HepG2 (cell line): Measurements from ENCODE around the gene BHLHE23.

ENCODE experiments used
- ARNT ChIP-seq: fragments of 450-650 bp; IDR thresholded peaks from 2 replicates; pipeline ENCODE4 v1.6.1; 2017
- ATRX ChIP-seq: sonication (generic); formaldehyde crosslinking; IDR thresholded peaks from 2 replicates; pipeline ENCODE4 v1.4.0; 2020; ENCODE audit warnings: missing genetic modification reagents, borderline replicate concordance
- EZH2 ChIP-seq: conservative IDR thresholded peaks from 2 replicates; pipeline ENCODE4 v1.6.1; 2012; ENCODE audit warnings: mild to moderate bottlenecking, low read depth, low read length, moderate library complexity
- PRPF4 ChIP-seq: fragments of 200-400 bp; formaldehyde crosslinking; IDR thresholded peaks from 2 replicates; pipeline ENCODE4 v1.6.1; 2016; ENCODE audit warnings: low read length, low read depth; ENCODE audit not compliant: poor library complexity, severe bottlenecking
- RXRB ChIP-seq: IDR thresholded peaks from 2 replicates; pipeline ENCODE4 v1.6.1; 2016; ENCODE audit warnings: borderline replicate concordance, missing genetic modification reagents, missing compliant biosample characterization
- SALL2 ChIP-seq: sonication (generic); formaldehyde crosslinking; IDR thresholded peaks from 2 replicates; pipeline ENCODE4 v1.8.1; 2023; ENCODE audit warnings: mild to moderate bottlenecking, missing genetic modification reagents, inconsistent platforms
- SMC3 ChIP-seq: IDR thresholded peaks from 2 replicates; pipeline ENCODE4 v1.6.1; 2011; ENCODE audit warnings: low read length, improper control_type of control experiment
- SUZ12 ChIP-seq: fragments of 150-350 bp; IDR thresholded peaks from 2 replicates; pipeline ENCODE4 v1.6.1; 2014; ENCODE audit warnings: low read depth, low read length
- TBP ChIP-seq: sonication (generic); formaldehyde crosslinking; IDR thresholded peaks from 2 replicates; pipeline ENCODE4 v1.5.0; 2020; ENCODE audit warnings: missing genetic modification reagents
- ZNF24 ChIP-seq: fragments of 450-650 bp; IDR thresholded peaks from 2 replicates; pipeline ENCODE4 v1.6.1; 2017; ENCODE audit warnings: antibody characterized with exemption, mild to moderate bottlenecking
- TF ChIP-seq, protein P1 (sequence below): IDR thresholded peaks from 2 replicates; pipeline ENCODE4 v1.6.1; 2016
- TF ChIP-seq, protein P2 (sequence below): sonication (generic); formaldehyde crosslinking; IDR thresholded peaks from 2 replicates; pipeline ENCODE4 v1.5.0; 2020; ENCODE audit warnings: mild to moderate bottlenecking, missing genetic modification reagents, moderate library complexity
- TF ChIP-seq, protein P3 (sequence below), 2 experiments: sonication (generic) in 1 of 2; formaldehyde crosslinking in 1 of 2; IDR thresholded peaks; 2 replicates each; pipeline versions ENCODE4 v1.4.0 to v1.6.1; 2018 to 2020; ENCODE audit warnings: missing genetic modification reagents in 2 of 2, borderline replicate concordance in 1 of 2, low read depth in 1 of 2, mild to moderate bottlenecking in 1 of 2, missing biosample characterization in 1 of 2
- TF ChIP-seq, protein P4 (sequence below): sonication (generic); formaldehyde crosslinking; IDR thresholded peaks from 2 replicates; pipeline ENCODE4 v1.9.0; 2022; ENCODE audit warnings: missing genetic modification reagents, mild to moderate bottlenecking, borderline replicate concordance

DNA sequence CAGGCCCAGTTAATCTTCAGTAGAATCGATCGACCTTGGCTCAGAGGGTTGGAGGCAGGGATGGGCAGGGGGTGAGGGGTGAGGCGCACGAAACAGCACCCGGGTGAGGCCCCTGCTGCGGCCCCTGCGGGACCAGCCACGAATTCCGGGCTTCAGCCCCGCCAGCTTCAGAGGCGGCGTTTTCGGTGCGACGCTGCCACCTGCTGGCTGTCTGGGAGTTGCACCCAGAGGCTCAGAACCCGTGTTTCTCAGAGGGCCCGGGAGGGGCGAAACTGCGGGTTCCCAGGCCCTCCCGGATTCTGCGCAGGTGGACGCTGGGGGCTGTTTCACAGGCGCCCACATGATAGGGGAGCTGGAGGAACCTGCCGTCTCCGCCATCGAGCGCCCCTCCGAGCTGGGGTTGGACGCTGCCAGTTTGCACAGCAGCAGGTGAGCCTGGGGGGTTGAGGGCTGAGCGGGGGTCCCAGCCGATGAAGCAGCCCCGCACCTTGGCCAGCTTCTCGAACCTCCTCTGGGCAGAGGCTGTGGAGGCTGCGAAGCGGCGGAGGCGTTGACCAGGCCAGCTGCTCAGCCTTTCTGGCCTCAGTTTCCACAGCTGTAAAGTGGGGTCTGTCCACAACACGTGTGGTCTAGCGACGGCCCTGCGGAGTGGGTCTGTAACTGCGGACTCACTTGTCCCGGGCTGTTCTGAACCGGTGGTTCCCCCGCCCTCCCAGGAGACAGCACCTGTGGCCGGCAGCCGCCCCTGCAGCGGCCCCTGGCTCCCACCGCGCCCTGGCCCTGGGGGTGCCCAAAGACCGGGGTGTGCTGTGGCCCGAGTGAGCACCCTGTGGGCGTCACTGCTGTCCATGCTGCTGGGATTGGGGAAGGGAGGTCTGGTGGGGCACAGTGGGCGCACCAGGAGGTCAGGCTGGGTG, 2.5 kb upstream of the BHLHE23 start:
- TF ChIP-seq TBP (CRISPR knock-in tag): no peak
- TF ChIP-seq, protein P1, sequence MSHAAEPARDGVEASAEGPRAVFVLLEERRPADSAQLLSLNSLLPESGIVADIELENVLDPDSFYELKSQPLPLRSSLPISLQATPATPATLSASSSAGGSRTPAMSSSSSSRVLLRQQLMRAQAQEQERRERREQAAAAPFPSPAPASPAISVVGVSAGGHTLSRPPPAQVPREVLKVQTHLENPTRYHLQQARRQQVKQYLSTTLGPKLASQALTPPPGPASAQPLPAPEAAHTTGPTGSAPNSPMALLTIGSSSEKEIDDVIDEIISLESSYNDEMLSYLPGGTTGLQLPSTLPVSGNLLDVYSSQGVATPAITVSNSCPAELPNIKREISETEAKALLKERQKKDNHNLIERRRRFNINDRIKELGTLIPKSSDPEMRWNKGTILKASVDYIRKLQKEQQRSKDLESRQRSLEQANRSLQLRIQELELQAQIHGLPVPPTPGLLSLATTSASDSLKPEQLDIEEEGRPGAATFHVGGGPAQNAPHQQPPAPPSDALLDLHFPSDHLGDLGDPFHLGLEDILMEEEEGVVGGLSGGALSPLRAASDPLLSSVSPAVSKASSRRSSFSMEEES: peak; percentile 65; the same call in 1 of the 2 replicates
- TF ChIP-seq SALL2: no peak; the same call in 1 of the 2 replicates
- TF ChIP-seq PRPF4: no peak
- no peak for TF ChIP-seq ATRX (CRISPR knock-in tag)
- TF ChIP-seq ARNT: no peak
- TF ChIP-seq ZNF24: no peak
- TF ChIP-seq SUZ12: peak; percentile 36
- TF ChIP-seq EZH2: peak; percentile 8; the same call in 1 of the 2 replicates
- TF ChIP-seq, protein P2, sequence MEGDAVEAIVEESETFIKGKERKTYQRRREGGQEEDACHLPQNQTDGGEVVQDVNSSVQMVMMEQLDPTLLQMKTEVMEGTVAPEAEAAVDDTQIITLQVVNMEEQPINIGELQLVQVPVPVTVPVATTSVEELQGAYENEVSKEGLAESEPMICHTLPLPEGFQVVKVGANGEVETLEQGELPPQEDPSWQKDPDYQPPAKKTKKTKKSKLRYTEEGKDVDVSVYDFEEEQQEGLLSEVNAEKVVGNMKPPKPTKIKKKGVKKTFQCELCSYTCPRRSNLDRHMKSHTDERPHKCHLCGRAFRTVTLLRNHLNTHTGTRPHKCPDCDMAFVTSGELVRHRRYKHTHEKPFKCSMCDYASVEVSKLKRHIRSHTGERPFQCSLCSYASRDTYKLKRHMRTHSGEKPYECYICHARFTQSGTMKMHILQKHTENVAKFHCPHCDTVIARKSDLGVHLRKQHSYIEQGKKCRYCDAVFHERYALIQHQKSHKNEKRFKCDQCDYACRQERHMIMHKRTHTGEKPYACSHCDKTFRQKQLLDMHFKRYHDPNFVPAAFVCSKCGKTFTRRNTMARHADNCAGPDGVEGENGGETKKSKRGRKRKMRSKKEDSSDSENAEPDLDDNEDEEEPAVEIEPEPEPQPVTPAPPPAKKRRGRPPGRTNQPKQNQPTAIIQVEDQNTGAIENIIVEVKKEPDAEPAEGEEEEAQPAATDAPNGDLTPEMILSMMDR (CRISPR knock-in tag): peak; percentile 100
- peak; percentile 80; the same call in 1 of the 2 replicates for TF ChIP-seq SMC3
- TF ChIP-seq, protein P3, sequence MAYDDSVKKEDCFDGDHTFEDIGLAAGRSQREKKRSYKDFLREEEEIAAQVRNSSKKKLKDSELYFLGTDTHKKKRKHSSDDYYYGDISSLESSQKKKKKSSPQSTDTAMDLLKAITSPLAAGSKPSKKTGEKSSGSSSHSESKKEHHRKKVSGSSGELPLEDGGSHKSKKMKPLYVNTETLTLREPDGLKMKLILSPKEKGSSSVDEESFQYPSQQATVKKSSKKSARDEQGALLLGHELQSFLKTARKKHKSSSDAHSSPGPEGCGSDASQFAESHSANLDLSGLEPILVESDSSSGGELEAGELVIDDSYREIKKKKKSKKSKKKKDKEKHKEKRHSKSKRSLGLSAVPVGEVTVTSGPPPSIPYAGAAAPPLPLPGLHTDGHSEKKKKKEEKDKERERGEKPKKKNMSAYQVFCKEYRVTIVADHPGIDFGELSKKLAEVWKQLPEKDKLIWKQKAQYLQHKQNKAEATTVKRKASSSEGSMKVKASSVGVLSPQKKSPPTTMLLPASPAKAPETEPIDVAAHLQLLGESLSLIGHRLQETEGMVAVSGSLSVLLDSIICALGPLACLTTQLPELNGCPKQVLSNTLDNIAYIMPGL (CRISPR knock-in tag; IDR thresholded peaks at IDR 0.05; ENCODE audit: borderline replicate concordance in 1 of 2, low read depth in 1 of 2): peak; percentile 74 to 89
- peak; percentile 64; the same call in 1 of the 2 replicates for TF ChIP-seq RXRB (CRISPR knock-in tag)
- TF ChIP-seq, protein P4, sequence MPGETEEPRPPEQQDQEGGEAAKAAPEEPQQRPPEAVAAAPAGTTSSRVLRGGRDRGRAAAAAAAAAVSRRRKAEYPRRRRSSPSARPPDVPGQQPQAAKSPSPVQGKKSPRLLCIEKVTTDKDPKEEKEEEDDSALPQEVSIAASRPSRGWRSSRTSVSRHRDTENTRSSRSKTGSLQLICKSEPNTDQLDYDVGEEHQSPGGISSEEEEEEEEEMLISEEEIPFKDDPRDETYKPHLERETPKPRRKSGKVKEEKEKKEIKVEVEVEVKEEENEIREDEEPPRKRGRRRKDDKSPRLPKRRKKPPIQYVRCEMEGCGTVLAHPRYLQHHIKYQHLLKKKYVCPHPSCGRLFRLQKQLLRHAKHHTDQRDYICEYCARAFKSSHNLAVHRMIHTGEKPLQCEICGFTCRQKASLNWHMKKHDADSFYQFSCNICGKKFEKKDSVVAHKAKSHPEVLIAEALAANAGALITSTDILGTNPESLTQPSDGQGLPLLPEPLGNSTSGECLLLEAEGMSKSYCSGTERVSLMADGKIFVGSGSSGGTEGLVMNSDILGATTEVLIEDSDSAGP (CRISPR knock-in tag): peak; percentile 75; the same call in 1 of the 2 replicates
